HepG2 (cell line): ENCODE measurements around the gene TTBK1. TPM values are rescaled to one million over a fixed set of nuclear protein-coding genes. Genes with fewer than 3 reads are reported as not detected.

ENCODE experiments used
- ATAC-seq: fragments of 200-7000 bp; cut with Tn5 transposase; 3 replicates; pipeline ENCODE4 v1.9.1; 2020; ENCODE audit warnings: mild to moderate bottlenecking, moderate library complexity
- BruUV-seq: library from RNA; stranded (reverse); fragments of 400-500 nt; replicated peaks from 2 replicates; lab custom pipeline; 2021; lab: Mats Ljungman, UMichigan
- CTCF ChIA-PET: fragments of 300-600 bp; formaldehyde crosslinking; extraction: SDS; loops from one replicate; lab custom pipeline; 2021; ENCODE audit warnings: low total read pairs, inconsistent platforms, low intra/inter-chr PET ratio; lab: Yijun Ruan, JAX
- POLR2A ChIA-PET: fragments of 350-600 bp; sonication (Branson Sonifier 250); formaldehyde crosslinking; loops from one replicate; lab custom pipeline; 2020; ENCODE audit warnings: antibody characterized with exemption, inconsistent platforms; lab: Yijun Ruan, JAX
- DNase-seq: peaks from one replicate; pipeline ENCODE4 v3.0.0-alpha.2; 2015; ENCODE audit warnings: low spot score
- FAIRE-seq: peaks from 3 replicates; lab custom pipeline; 2011; peaks lifted over from hg19 to GRCh38; lab: Jason Lieb, UNC
- H2AFZ ChIP-seq: one replicate; pipeline ENCODE4 v1.6.1; 2011; ENCODE audit warnings: low read length, inconsistent platforms
- H3K27ac ChIP-seq: fragments of 300-600 bp; 3 replicates; pipeline ENCODE4 v1.8.0; 2011; ENCODE audit warnings: mixed run types, mild to moderate bottlenecking, mixed read lengths, low read length, inconsistent platforms; ENCODE audit not compliant: insufficient read depth; ENCODE audit errors: extremely low read length
- H3K27me3 ChIP-seq, 2 experiments: fragments of 200-600 bp in 1 of 2; 2 replicates in 1 of 2; 3 replicates in 1 of 2; pipeline versions ENCODE4 v1.6.0 to v1.8.0; 2011; ENCODE audit warnings: low read length in 2 of 2, mild to moderate bottlenecking in 2 of 2, moderate library complexity in 2 of 2, inconsistent platforms in 1 of 2; ENCODE audit not compliant: insufficient read depth in 2 of 2, control insufficient read depth in 1 of 2
- H3K36me3 ChIP-seq, 2 experiments: fragments of 200-600 bp in 1 of 2; replicated peaks in 1 of 2; 2 replicates in 1 of 2; 3 replicates in 1 of 2; pipeline versions ENCODE4 v1.5.1 to v1.8.0; 2011; ENCODE audit warnings: low read length in 2 of 2, inconsistent platforms in 1 of 2; ENCODE audit not compliant: insufficient read depth in 2 of 2, control insufficient read depth in 1 of 2
- H3K4me1 ChIP-seq: 2 replicates; pipeline ENCODE4 v1.5.1; 2012; ENCODE audit warnings: low read length, inconsistent platforms; ENCODE audit not compliant: insufficient read depth
- H3K4me2 ChIP-seq: 2 replicates; pipeline ENCODE4 v1.6.0; 2011; ENCODE audit warnings: low read depth, low read length, inconsistent platforms
- H3K4me3 ChIP-seq, 3 experiments: fragments of 200-600 bp in 1 of 3; sonication (generic), shearing (Covaris generic) in 1 of 3; replicated peaks in 1 of 3; 2 replicates each; pipeline ENCODE4 v1.5.1; 2011 to 2016; ENCODE audit warnings: low read length in 3 of 3, inconsistent platforms in 2 of 3, low read depth in 2 of 3, mild to moderate bottlenecking in 2 of 3, control low read depth in 1 of 3, mixed read lengths in 1 of 3; ENCODE audit not compliant: insufficient read depth in 1 of 3
- H3K79me2 ChIP-seq: one replicate; pipeline ENCODE4 v1.6.1; 2011; ENCODE audit warnings: low read length, inconsistent platforms; ENCODE audit not compliant: insufficient read depth
- H3K9ac ChIP-seq: 2 replicates; pipeline ENCODE4 v1.6.0; 2011; ENCODE audit warnings: mild to moderate bottlenecking, low read depth, low read length, inconsistent platforms; ENCODE audit not compliant: insufficient read depth
- H3K9me3 ChIP-seq: 2 replicates; pipeline ENCODE4 v1.5.1; 2012; ENCODE audit warnings: mild to moderate bottlenecking, low read length
- H4K20me1 ChIP-seq: 2 replicates; pipeline ENCODE4 v1.6.0; 2011; ENCODE audit warnings: inconsistent platforms, mild to moderate bottlenecking, low read length, moderate library complexity; ENCODE audit not compliant: insufficient read depth
- HIVEP1 ChIP-seq: sonication (generic); formaldehyde crosslinking; IDR thresholded peaks from 2 replicates; pipeline ENCODE4 v1.4.0; 2020; ENCODE audit warnings: mild to moderate bottlenecking, missing genetic modification reagents
- HNRNPLL ChIP-seq: fragments of 200-400 bp; formaldehyde crosslinking; IDR thresholded peaks from 2 replicates; pipeline ENCODE4 v1.6.1; 2017; ENCODE audit warnings: mild to moderate bottlenecking, low read depth, low read length; ENCODE audit not compliant: poor library complexity, severe bottlenecking
- IRX3 ChIP-seq: sonication (generic); formaldehyde crosslinking; IDR thresholded peaks from 2 replicates; pipeline ENCODE4 v1.8.1; 2023; ENCODE audit warnings: mild to moderate bottlenecking, low read depth, missing genetic modification reagents, borderline replicate concordance
- KDM5B ChIP-seq: sonication (generic); formaldehyde crosslinking; IDR thresholded peaks from 2 replicates; pipeline ENCODE4 v1.4.0; 2020; ENCODE audit warnings: missing genetic modification reagents, mild to moderate bottlenecking, borderline replicate concordance
- PCBP1 ChIP-seq: fragments of 200-400 bp; formaldehyde crosslinking; IDR thresholded peaks from 2 replicates; pipeline ENCODE4 v1.6.1; 2017; ENCODE audit warnings: mild to moderate bottlenecking, low read depth, low read length, borderline replicate concordance
- REPIN1 ChIP-seq: sonication (generic); formaldehyde crosslinking; IDR thresholded peaks from 2 replicates; pipeline ENCODE4 v1.8.0; 2022; ENCODE audit warnings: missing genetic modification reagents, low read depth, mild to moderate bottlenecking, borderline replicate concordance
- SETDB1 ChIP-seq: sonication (generic); formaldehyde crosslinking; IDR thresholded peaks from 2 replicates; pipeline ENCODE4 v1.5.1; 2020; ENCODE audit warnings: missing genetic modification reagents, mild to moderate bottlenecking, borderline replicate concordance
- ZNF225 ChIP-seq: sonication (generic); formaldehyde crosslinking; IDR thresholded peaks from 2 replicates; pipeline ENCODE4 v1.4.0; 2020; ENCODE audit warnings: mild to moderate bottlenecking, missing genetic modification reagents
- ZNF234 ChIP-seq: sonication (generic); formaldehyde crosslinking; conservative IDR thresholded peaks from 2 replicates; pipeline ENCODE4 v1.5.1; 2020; ENCODE audit warnings: mild to moderate bottlenecking, missing genetic modification reagents
- ZNF296 ChIP-seq: sonication (generic); formaldehyde crosslinking; conservative IDR thresholded peaks from 2 replicates; pipeline ENCODE4 v1.5.0; 2020; ENCODE audit warnings: mild to moderate bottlenecking, missing genetic modification reagents
- ZNF441 ChIP-seq: sonication (generic); formaldehyde crosslinking; IDR thresholded peaks from 2 replicates; pipeline ENCODE4 v1.7.0; 2021; ENCODE audit warnings: missing genetic modification reagents, borderline replicate concordance
- ZNF558 ChIP-seq: sonication (generic); formaldehyde crosslinking; IDR thresholded peaks from 2 replicates; pipeline ENCODE4 v1.9.0; 2022; ENCODE audit warnings: mild to moderate bottlenecking, missing genetic modification reagents, borderline replicate concordance
- ZNF572 ChIP-seq: sonication (generic); formaldehyde crosslinking; IDR thresholded peaks from 2 replicates; pipeline ENCODE4 v1.5.1; 2020; ENCODE audit warnings: mild to moderate bottlenecking, missing genetic modification reagents
- ZNF674 ChIP-seq: sonication (generic); formaldehyde crosslinking; IDR thresholded peaks from 2 replicates; pipeline ENCODE4 v1.5.0; 2020; ENCODE audit warnings: low read depth, mild to moderate bottlenecking, missing genetic modification reagents
- ZNF776 ChIP-seq: sonication (generic); formaldehyde crosslinking; IDR thresholded peaks from 2 replicates; pipeline ENCODE4 v1.4.0; 2020; ENCODE audit warnings: mild to moderate bottlenecking, missing genetic modification reagents
- ZNF777 ChIP-seq: sonication (generic); formaldehyde crosslinking; IDR thresholded peaks from 2 replicates; pipeline ENCODE4 v1.4.0; 2020; ENCODE audit warnings: missing genetic modification reagents
- ZZZ3 ChIP-seq: sonication (generic); formaldehyde crosslinking; IDR thresholded peaks from 2 replicates; pipeline ENCODE4 v1.4.0; 2020; ENCODE audit warnings: missing genetic modification reagents, mild to moderate bottlenecking, borderline replicate concordance
- WGBS: methylation state at CpG from one replicate; pipeline ENCODE4 v1.1.6; 2017; ENCODE audit warnings: low lambda C conversion rate; 5-methylcytosine and 5-hydroxymethylcytosine counted together
- in situ Hi-C: cut with HindIII; loops from 2 replicates; pipeline ENCODE4 v1.10.0; 2017; ENCODE audit warnings: low pct_unique_long_range_greater_than_20kb; ENCODE audit not compliant: extremely low pct_ligation_motif_present
- intact Hi-C: fragments of 100-400 bp; cut with micrococcal nuclease; formaldehyde crosslinking; loops from one replicate; pipeline ENCODE4 v1.10.0; 2022; ENCODE audit not compliant: unreplicated experiment
- polyA plus RNA-seq, 8 experiments: library from polyadenylated mRNA; depleted of rRNA in 3 of 8; stranded (reverse) in 7 of 8; unstranded in 1 of 8; fragments of >200 nt; fragmentation: Illumina TruSeq in 4 of 8; extraction: Trizol in 4 of 8; gene quantifications; 2 replicates each; pipeline versions ENCODE4 v1.2.1 to v1.2.3, GENCODE V29; 2011 to 2016; ENCODE audit warnings: low read depth in 4 of 8, missing spikeins in 1 of 8, mixed read lengths in 1 of 8; ENCODE audit not compliant: insufficient read depth in 1 of 8
- total RNA-seq, 5 experiments: library from RNA; depleted of rRNA; stranded (reverse); fragments of >200 nt; fragmentation: Illumina TruSeq; extraction: Trizol; gene quantifications; 2 replicates each; pipeline ENCODE4 v1.2.3, GENCODE V29; 2016; ENCODE audit warnings: low read depth in 1 of 5
- TF ChIP-seq, protein P1 (sequence below): sonication (generic); formaldehyde crosslinking; IDR thresholded peaks from 2 replicates; pipeline ENCODE4 v1.5.0; 2020; ENCODE audit warnings: mild to moderate bottlenecking, missing genetic modification reagents, borderline replicate concordance
- TF ChIP-seq, protein P2 (sequence below): sonication (generic); formaldehyde crosslinking; IDR thresholded peaks from 2 replicates; pipeline ENCODE4 v1.8.1; 2023; ENCODE audit warnings: mild to moderate bottlenecking, inconsistent platforms, moderate library complexity, missing genetic modification reagents, borderline replicate concordance

Gene TTBK1
- total and polyA plus RNA-seq, 2 of the 13 experiments (the other 11 are each of a cell fraction or from before 2014, with no cell fraction given) = 0.24 to 0.33 TPM

DNA sequence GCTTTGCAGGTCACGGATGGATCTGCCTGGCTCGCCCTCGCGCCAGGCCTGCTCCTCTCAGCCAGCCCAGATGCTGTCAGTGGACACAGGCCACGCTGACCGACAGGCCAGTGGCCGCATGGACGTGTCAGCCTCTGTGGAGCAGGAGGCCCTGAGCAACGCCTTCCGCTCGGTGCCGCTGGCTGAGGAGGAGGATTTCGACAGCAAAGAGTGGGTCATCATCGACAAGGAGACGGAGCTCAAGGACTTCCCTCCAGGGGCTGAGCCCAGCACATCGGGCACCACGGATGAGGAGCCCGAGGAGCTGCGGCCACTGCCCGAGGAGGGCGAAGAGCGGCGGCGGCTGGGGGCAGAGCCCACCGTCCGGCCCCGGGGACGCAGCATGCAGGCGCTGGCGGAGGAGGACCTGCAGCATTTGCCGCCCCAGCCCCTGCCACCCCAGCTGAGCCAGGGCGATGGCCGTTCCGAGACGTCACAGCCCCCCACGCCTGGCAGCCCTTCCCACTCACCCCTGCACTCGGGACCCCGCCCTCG is 19.6 kb downstream of the TTBK1 start:
- no peak for ATAC-seq
- no peaks in the 10 kb centered on the region for H3K9me3 ChIP-seq
- no peak overlapping the region for H2AFZ ChIP-seq
- FAIRE-seq = no peak
- H3K9ac ChIP-seq = no peak overlapping the region
- intact Hi-C loops = loop anchor here (1.0 to 10.0 kb wide), 6 partner anchors 24 to 244 kb away; partner anchors contain the start of gene ABCC10
- 90% methylated on average over 26 of the region's 39 CpGs for WGBS
- ChIA-PET POLR2A (interaction anchor here (0.8 to 20.0 kb wide), 10 partner anchors 15 to 96 kb away, joined by 3 to 314 read pairs (median 4); partner anchors contain the start of genes DNPH1 and SLC22A7), CTCF (interaction anchor here (0.7 to 5.0 kb wide), 5 partner anchors 24 to 191 kb away, joined by 3 to 79 read pairs (median 23); partner anchors contain the start of gene DNPH1)
- H3K27ac ChIP-seq = no peak overlapping the region
- BruUV-seq = no TSS peak
- in situ Hi-C loops = loop anchor here (5.0 kb wide), 3 partner anchors 69 to 234 kb away; no protein-coding TSS in a partner anchor
- H3K27me3 ChIP-seq = peaks cover 0 to 8% of the 10 kb centered on the region in 2 experiments; a peak in 2 of 5 replicates
- H3K4me3 ChIP-seq = no peak overlapping the region; a peak in 1 of 6 replicates
- H3K79me2 ChIP-seq = no peaks in the 10 kb centered on the region
- peaks cover 76% of the 10 kb centered on the region for H3K4me1 ChIP-seq
- no peak for DNase-seq
- H3K36me3 ChIP-seq = no peaks in the 10 kb centered on the region
- peak overlapping the region; percentile 51; the same call in 1 of the 2 replicates for H3K4me2 ChIP-seq
- H4K20me1 ChIP-seq = no peaks in the 10 kb centered on the region
- TF ChIP-seq KDM5B (CRISPR knock-in tag) = peak; percentile 19; the same call in 1 of the 2 replicates
- TF ChIP-seq ZNF296 (CRISPR knock-in tag) = 0 out of 2 replicates have a peak, but pooled peaks have one; percentile 36
- no peak for TF ChIP-seq ZNF674
- TF ChIP-seq ZNF572 (CRISPR knock-in tag) = 0 out of 2 replicates have a peak, but pooled peaks have one; percentile 15
- TF ChIP-seq SETDB1 (CRISPR knock-in tag) = 0 out of 2 replicates have a peak, but pooled peaks have one; percentile 56
- peak; percentile 20 for TF ChIP-seq HIVEP1
- TF ChIP-seq ZNF225 (CRISPR knock-in tag) = peak; percentile 22; the same call in 1 of the 2 replicates
- 0 out of 2 replicates have a peak, but pooled peaks have one; percentile 88 for TF ChIP-seq ZNF776 (CRISPR knock-in tag)
- 0 out of 2 replicates have a peak, but pooled peaks have one; percentile 38 for TF ChIP-seq ZNF777 (CRISPR knock-in tag)
- no peak for TF ChIP-seq IRX3 (CRISPR knock-in tag)
- TF ChIP-seq, protein P1, sequence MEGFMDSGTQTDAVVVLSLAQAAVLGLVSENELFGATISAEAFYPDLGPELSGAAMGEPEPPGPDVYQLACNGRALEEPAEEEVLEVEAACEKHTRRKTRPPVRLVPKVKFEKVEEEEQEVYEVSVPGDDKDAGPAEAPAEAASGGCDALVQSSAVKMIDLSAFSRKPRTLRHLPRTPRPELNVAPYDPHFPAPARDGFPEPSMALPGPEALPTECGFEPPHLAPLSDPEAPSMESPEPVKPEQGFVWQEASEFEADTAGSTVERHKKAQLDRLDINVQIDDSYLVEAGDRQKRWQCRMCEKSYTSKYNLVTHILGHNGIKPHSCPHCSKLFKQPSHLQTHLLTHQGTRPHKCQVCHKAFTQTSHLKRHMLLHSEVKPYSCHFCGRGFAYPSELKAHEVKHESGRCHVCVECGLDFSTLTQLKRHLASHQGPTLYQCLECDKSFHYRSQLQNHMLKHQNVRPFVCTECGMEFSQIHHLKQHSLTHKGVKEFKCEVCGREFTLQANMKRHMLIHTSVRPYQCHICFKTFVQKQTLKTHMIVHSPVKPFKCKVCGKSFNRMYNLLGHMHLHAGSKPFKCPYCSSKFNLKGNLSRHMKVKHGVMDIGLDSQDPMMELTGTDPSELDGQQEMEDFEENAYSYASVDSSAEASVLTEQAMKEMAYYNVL (CRISPR knock-in tag) = 0 out of 2 replicates have a peak, but pooled peaks have one; percentile 8
- TF ChIP-seq, protein P2, sequence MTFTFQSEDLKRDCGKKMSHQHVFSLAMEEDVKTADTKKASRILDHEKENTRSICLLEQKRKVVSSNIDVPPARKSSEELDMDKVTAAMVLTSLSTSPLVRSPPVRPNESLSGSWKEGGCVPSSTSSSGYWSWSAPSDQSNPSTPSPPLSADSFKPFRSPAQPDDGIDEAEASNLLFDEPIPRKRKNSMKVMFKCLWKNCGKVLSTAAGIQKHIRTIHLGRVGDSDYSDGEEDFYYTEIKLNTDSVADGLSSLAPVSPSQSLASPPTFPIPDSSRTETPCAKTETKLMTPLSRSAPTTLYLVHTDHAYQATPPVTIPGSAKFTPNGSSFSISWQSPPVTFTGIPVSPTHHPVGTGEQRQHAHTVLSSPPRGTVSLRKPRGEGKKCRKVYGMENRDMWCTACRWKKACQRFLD (CRISPR knock-in tag) = 0 out of 2 replicates have a peak, but pooled peaks have one; percentile 34
- no peak for TF ChIP-seq PCBP1
- TF ChIP-seq ZNF441 = 0 out of 2 replicates have a peak, but pooled peaks have one; percentile 14
- TF ChIP-seq ZZZ3 (CRISPR knock-in tag) = 0 out of 2 replicates have a peak, but pooled peaks have one; percentile 5
- peak; percentile 28 for TF ChIP-seq HNRNPLL
- no peak for TF ChIP-seq REPIN1
- 0 out of 2 replicates have a peak, but pooled peaks have one; percentile 70 for TF ChIP-seq ZNF234
- 0 out of 2 replicates have a peak, but pooled peaks have one; percentile 22 for TF ChIP-seq ZNF558 (CRISPR knock-in tag)
